ENCODE measurements around the gene GPC6. TPM values are rescaled to one million over a fixed set of nuclear protein-coding genes. Genes with fewer than 3 reads are reported as not detected.

The GPC6 gene
- total RNA-seq, 1 donor from 2014 or later, result not detected

DNA sequence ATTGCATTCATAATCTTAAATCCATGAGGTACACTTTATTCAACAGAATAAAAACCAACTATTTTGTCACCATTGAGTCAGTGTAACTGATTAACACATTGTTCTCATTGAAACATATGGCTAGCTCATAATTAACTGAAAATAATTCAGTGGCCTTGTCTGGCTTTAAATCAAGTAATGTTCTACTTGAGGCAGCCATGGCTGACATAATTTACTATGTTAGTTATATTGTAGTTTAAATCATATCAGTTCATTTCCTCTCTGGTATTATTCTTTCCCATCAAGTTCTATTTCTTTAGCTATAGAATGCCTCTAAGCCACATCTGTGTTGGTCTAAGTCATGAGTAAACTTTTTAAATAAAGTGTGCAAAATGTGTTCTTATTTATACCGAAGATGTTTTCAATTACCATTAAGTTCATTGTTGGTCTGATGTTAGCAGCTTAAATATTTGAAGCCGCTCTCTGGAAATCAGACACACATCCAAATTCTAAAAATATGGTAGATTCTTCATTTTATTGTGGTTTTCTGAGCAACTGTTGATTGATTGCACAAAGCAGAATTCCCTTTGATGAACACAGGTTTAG is 393.7 kb downstream of the GPC6 start:
- Mint-ChIP-seq H3K36me3 (ENCODE audit: low read depth) (no peaks in the 10 kb centered on the region), H3K9me3 (peaks cover 6% of the 10 kb centered on the region), H3K4me3 (no peak overlapping the region), H3K27ac (no peak overlapping the region), H3K4me1 (no peaks in the 10 kb centered on the region), H3K27me3 (no peaks in the 10 kb centered on the region)
- no peak for TF ChIP-seq CTCF (IDR thresholded peaks at IDR 0.05)
- no peak for DNase-seq
- no peak for ATAC-seq (ENCODE audit: low read depth)
- intact Hi-C loops (cut with micrococcal nuclease), result no loop called here
- ChIA-PET POLR2A (no interaction called here), CTCF (no interaction called here)

DNA sequence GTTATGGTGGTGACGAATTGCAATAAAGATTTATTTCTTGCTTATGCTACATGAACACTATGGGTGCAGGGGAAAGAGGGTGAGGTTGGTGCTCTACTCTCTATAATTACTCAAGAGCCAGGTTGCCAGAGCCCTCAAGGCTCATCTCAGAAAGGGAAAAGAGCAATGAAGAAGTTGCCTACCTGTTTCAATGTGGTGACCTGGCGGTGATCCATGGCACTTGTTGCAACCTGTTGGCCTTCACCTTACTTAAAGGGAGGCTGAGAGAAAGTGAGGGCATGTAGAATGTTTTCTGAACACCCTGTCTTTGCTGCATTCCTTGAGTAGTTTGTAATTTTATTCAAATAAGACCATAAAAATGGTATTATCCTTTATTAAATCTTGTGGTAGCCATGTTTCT is 394.4 kb downstream of the GPC6 start:
- Mint-ChIP-seq H3K36me3 (ENCODE audit: low read depth) (no peaks in the 10 kb centered on the region), H3K9me3 (peaks cover 6% of the 10 kb centered on the region), H3K27ac (no peak overlapping the region), H3K4me1 (no peaks in the 10 kb centered on the region), H3K27me3 (no peaks in the 10 kb centered on the region), H3K4me3 (no peak overlapping the region)
- no peak for TF ChIP-seq CTCF (IDR thresholded peaks at IDR 0.05)
- ATAC-seq (ENCODE audit: low read depth) (no peak), DNase-seq (no peak)
- ChIA-PET POLR2A (no interaction called here), CTCF (no interaction called here)
- intact Hi-C loops (cut with micrococcal nuclease), result no loop called here

DNA sequence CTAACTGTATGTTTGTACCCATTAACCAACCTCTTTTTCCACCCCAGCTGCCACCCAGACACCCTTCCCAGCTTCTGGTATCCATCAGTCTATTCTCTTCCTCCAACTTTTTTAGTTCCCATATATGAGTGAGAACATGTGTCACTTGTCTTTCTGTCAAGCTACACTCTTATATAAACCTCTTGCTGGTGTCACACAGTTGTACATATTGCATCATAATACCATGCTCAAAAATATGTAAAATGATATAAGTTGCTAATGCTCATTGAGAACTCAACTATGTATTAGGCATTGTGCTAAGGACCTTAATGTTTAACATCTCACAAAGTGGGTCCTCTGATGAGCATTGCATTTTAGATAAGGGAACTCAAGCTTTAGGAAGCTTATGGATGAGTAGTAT is 395.4 kb downstream of the GPC6 start:
- H3K9me3 Mint-ChIP-seq, result peaks cover 6% of the 10 kb centered on the region
- H3K27ac Mint-ChIP-seq, result no peak overlapping the region
- H3K27me3 Mint-ChIP-seq, result no peaks in the 10 kb centered on the region
- intact Hi-C loops (cut with micrococcal nuclease), result no loop called here
- ChIA-PET CTCF (no interaction called here), POLR2A (no interaction called here)
- DNase-seq (no peak), ATAC-seq (ENCODE audit: low read depth) (no peak)
- H3K4me1 Mint-ChIP-seq, result no peaks in the 10 kb centered on the region
- no peaks in the 10 kb centered on the region for H3K36me3 Mint-ChIP-seq (ENCODE audit: low read depth)
- TF ChIP-seq CTCF (IDR thresholded peaks at IDR 0.05), result no peak
- H3K4me3 Mint-ChIP-seq, result no peak overlapping the region

GRCh38 chr13:93624311-93624777 is 397.7 kb downstream of the GPC6 start:
- no peak overlapping the region for H3K27ac Mint-ChIP-seq
- no peak for DNase-seq
- no peaks in the 10 kb centered on the region for H3K36me3 Mint-ChIP-seq (ENCODE audit: low read depth)
- H3K9me3 Mint-ChIP-seq, result peaks cover 6% of the 10 kb centered on the region
- ChIA-PET POLR2A (no interaction called here), CTCF (no interaction called here)
- no peak overlapping the region for H3K4me3 Mint-ChIP-seq
- intact Hi-C loops (cut with micrococcal nuclease), result no loop called here
- H3K27me3 Mint-ChIP-seq, result no peaks in the 10 kb centered on the region
- no peaks in the 10 kb centered on the region for H3K4me1 Mint-ChIP-seq
- TF ChIP-seq CTCF (IDR thresholded peaks at IDR 0.05), result no peak
- no peak for ATAC-seq (ENCODE audit: low read depth)

DNA sequence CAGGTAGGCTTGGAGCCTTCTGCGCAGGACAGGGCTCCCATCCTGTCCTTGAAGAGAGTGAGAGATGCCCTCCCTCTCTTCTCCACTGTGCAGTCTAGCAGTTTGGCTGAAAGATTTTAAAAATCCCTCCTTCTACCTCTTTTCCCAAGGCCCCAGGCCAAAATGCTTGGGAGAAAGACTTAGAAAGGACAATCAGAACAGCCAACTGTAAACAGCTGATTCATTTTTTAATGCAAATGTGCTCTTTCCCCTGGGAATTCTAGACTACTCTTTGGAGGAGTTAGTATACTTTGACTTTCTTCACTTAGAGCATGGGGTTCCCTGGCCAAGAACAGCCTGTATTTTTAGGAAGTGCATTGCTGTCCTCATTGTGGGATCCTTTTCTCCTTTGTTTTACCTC is 398.9 kb downstream of the GPC6 start:
- intact Hi-C loops (cut with micrococcal nuclease), result no loop called here
- Mint-ChIP-seq H3K4me1 (no peaks in the 10 kb centered on the region), H3K4me3 (no peak overlapping the region), H3K27ac (no peak overlapping the region), H3K36me3 (ENCODE audit: low read depth) (no peaks in the 10 kb centered on the region), H3K27me3 (no peaks in the 10 kb centered on the region), H3K9me3 (peaks cover 6% of the 10 kb centered on the region)
- no peak for TF ChIP-seq CTCF (IDR thresholded peaks at IDR 0.05)
- ATAC-seq (ENCODE audit: low read depth) (no peak), DNase-seq (no peak)
- ChIA-PET POLR2A (no interaction called here), CTCF (no interaction called here)
